ENCODE results near the gene HOXD13.

- TF ChIP-seq CTCF (IDR thresholded peaks at IDR 0.05): no peak
- no peak for TF ChIP-seq POLR2A (IDR thresholded peaks at IDR 0.05)
Observed at GRCh38 chr2:176095421-176095820, 2.9 kb downstream of the HOXD13 start.
